NCI-H446 treated with DMSO at 0.1 percent for 48 hours (cell line): ENCODE measurements around the gene WIPI1.
"Not testable (repeated sequence)": the region's sequence is repeated elsewhere in the genome, so short reads cannot be mapped to it uniquely, and the experiment has no call there.

Experiments used
- DNase-seq: peaks from one replicate; lab custom pipeline; 2025; lab: John Stamatoyannopoulos, UW

Gene WIPI1

GRCh38 chr17:68437979-68438822 lies 19.1 kb downstream of the WIPI1 start:
- no peak for DNase-seq

- DNase-seq: peak; percentile 38
Measured at GRCh38 chr17:68435876-68436842, 21.1 kb downstream of the WIPI1 start.

- DNase-seq: no peak
Measured at GRCh38 chr17:68435361-68435760, 21.9 kb downstream of the WIPI1 start.

GRCh38 chr17:68433911-68434508 lies 23.3 kb downstream of the WIPI1 start:
- no peak for DNase-seq

GRCh38 chr17:68433211-68433610 lies 24.1 kb downstream of the WIPI1 start:
- DNase-seq: no peak

- DNase-seq: no peak
Measured at GRCh38 chr17:68432086-68432864, 25.0 kb downstream of the WIPI1 start.

GRCh38 chr17:68431661-68432071 lies 25.6 kb downstream of the WIPI1 start:
- no peak for DNase-seq

GRCh38 chr17:68431045-68431608 lies 26.2 kb downstream of the WIPI1 start:
- no peak for DNase-seq

- DNase-seq: no peak
Measured at GRCh38 chr17:68429881-68430280, 27.4 kb downstream of the WIPI1 start.

- no peak for DNase-seq
Measured at GRCh38 chr17:68428498-68429172, 28.7 kb downstream of the WIPI1 start.

GRCh38 chr17:68427575-68427974 lies 29.7 kb downstream of the WIPI1 start:
- no peak for DNase-seq

GRCh38 chr17:68425979-68426378 lies 31.3 kb downstream of the WIPI1 start:
- no peak for DNase-seq

- DNase-seq: no peak
Measured at GRCh38 chr17:68424861-68425260, 32.4 kb downstream of the WIPI1 start.

GRCh38 chr17:68424203-68424602 lies 33.1 kb downstream of the WIPI1 start:
- DNase-seq: no peak

- DNase-seq: no peak
Measured at GRCh38 chr17:68423251-68423650, 34.0 kb downstream of the WIPI1 start.

GRCh38 chr17:68422821-68423220 lies 34.5 kb downstream of the WIPI1 start:
- no peak for DNase-seq

GRCh38 chr17:68421486-68421885 lies 35.8 kb downstream of the WIPI1 start:
- DNase-seq: no peak

GRCh38 chr17:68420065-68420464 lies 37.2 kb downstream of the WIPI1 start:
- no peak for DNase-seq

- DNase-seq: no peak
Measured at GRCh38 chr17:68418876-68419275, 38.4 kb downstream of the WIPI1 start.

GRCh38 chr17:68417317-68417716 lies 40.0 kb downstream of the WIPI1 start:
- no peak for DNase-seq

GRCh38 chr17:68414901-68415300 lies 42.4 kb downstream of the WIPI1 start:
- not testable (repeated sequence) for DNase-seq
